Activated T-helper 2 cell treated with anti-CD3 and anti-CD28 coated beads, Interferon-gamma antibody, Interleukin-2, Interleukin-4, amounts not matched to agents 10 μg/mL and 5 μg/mL and 100 μg/mL, durations not matched to agents 14 hours and 24 hours and 36 hours (primary cell): ENCODE data around the gene REV3L. TPM values are rescaled to one million over a fixed set of nuclear protein-coding genes. Genes with fewer than 3 reads are reported as not detected.

Experiments used
- DNase-seq: peaks from one replicate; pipeline ENCODE4 v3.0.0; 2021; ENCODE audit warnings: low spot score
- H3K27ac Mint-ChIP-seq: one replicate; pipeline ENCODE4 v1.8.0; 2021; ENCODE audit warnings: mixed read lengths
- H3K27me3 Mint-ChIP-seq: one replicate; pipeline ENCODE4 v1.8.0; 2021; ENCODE audit warnings: low read depth, mixed read lengths
- H3K36me3 Mint-ChIP-seq: one replicate; pipeline ENCODE4 v1.8.0; 2021; ENCODE audit warnings: low read depth, mixed read lengths
- H3K4me1 Mint-ChIP-seq: one replicate; pipeline ENCODE4 v1.8.0; 2021; ENCODE audit warnings: low read depth, mixed read lengths
- H3K4me3 Mint-ChIP-seq: one replicate; pipeline ENCODE4 v1.8.0; 2021; ENCODE audit warnings: low read depth, mild to moderate bottlenecking, moderate library complexity, mixed read lengths
- H3K9me3 Mint-ChIP-seq: one replicate; pipeline ENCODE4 v1.8.0; 2021; ENCODE audit warnings: mixed read lengths
- intact Hi-C: fragments of 100-400 bp; cut with micrococcal nuclease; formaldehyde crosslinking; loops from one replicate; pipeline ENCODE4 v1.15.1; 2023
- total RNA-seq: library from RNA; stranded (reverse); gene quantifications from 2 replicates; pipeline ENCODE4 v1.2.3, GENCODE V29; 2022

REV3L gene
- total RNA-seq, 1 donor from 2014 or later: 19.4 TPM

GRCh38 chr6:111409430-111409829, 73.6 kb downstream of the REV3L start:
- no peak for DNase-seq
- Mint-ChIP-seq H3K36me3 (peaks cover 47% of the 10 kb centered on the region), H3K4me3 (no peak overlapping the region), H3K4me1 (peaks cover 22% of the 10 kb centered on the region), H3K9me3 (no peaks in the 10 kb centered on the region), H3K27ac (no peak overlapping the region), H3K27me3 (no peaks in the 10 kb centered on the region)
- intact Hi-C loops: no loop called here

GRCh38 chr6:111407686-111408085, 75.3 kb downstream of the REV3L start:
- intact Hi-C loops: loop anchor here (2.0 kb wide), 1 partner anchor 41 kb away; no protein-coding TSS in a partner anchor
- Mint-ChIP-seq H3K9me3 (no peaks in the 10 kb centered on the region), H3K27ac (no peak overlapping the region), H3K36me3 (peaks cover 64% of the 10 kb centered on the region), H3K4me3 (no peak overlapping the region), H3K27me3 (no peaks in the 10 kb centered on the region), H3K4me1 (peaks cover 22% of the 10 kb centered on the region)
- DNase-seq: no peak

- DNase-seq: no peak
- peaks cover 14% of the 10 kb centered on the region for H3K4me1 Mint-ChIP-seq
- intact Hi-C loops: loop anchor here (2.0 kb wide), 1 partner anchor 39 kb away; no protein-coding TSS in a partner anchor
These were observed 76.8 kb downstream of the REV3L start for GRCh38 chr6:111406200-111406721.

GRCh38 chr6:111403388-111403787, 79.6 kb downstream of the REV3L start:
- Mint-ChIP-seq H3K4me1 (peaks cover 11% of the 10 kb centered on the region), H3K4me3 (no peak overlapping the region), H3K36me3 (peaks cover 66% of the 10 kb centered on the region)

More at GRCh38 chr6:111406200-111406721, 76.8 kb downstream of the REV3L start:
- Mint-ChIP-seq H3K9me3 (no peaks in the 10 kb centered on the region), H3K27ac (peak overlapping the region; percentile 71), H3K27me3 (no peaks in the 10 kb centered on the region), H3K4me3 (no peak overlapping the region), H3K36me3 (peaks cover 62% of the 10 kb centered on the region)

GRCh38 chr6:111399626-111400025, 83.4 kb downstream of the REV3L start:
- Mint-ChIP-seq H3K36me3 (peaks cover 65% of the 10 kb centered on the region), H3K4me1 (peaks cover 2% of the 10 kb centered on the region), H3K27ac (no peak overlapping the region), H3K4me3 (no peak overlapping the region), H3K27me3 (no peaks in the 10 kb centered on the region), H3K9me3 (no peaks in the 10 kb centered on the region)
- intact Hi-C loops: no loop called here
- DNase-seq: no peak

More at GRCh38 chr6:111403388-111403787, 79.6 kb downstream of the REV3L start:
- no peak for DNase-seq
- intact Hi-C loops: no loop called here
- no peaks in the 10 kb centered on the region for H3K9me3 Mint-ChIP-seq
- no peak overlapping the region for H3K27ac Mint-ChIP-seq
- no peaks in the 10 kb centered on the region for H3K27me3 Mint-ChIP-seq

GRCh38 chr6:111388681-111389080, 94.3 kb downstream of the REV3L start:
- H3K36me3 Mint-ChIP-seq: peaks cover 51% of the 10 kb centered on the region
- no peak overlapping the region for H3K27ac Mint-ChIP-seq
- no peak for DNase-seq
- no peak overlapping the region for H3K4me3 Mint-ChIP-seq
- no peaks in the 10 kb centered on the region for H3K9me3 Mint-ChIP-seq
- H3K27me3 Mint-ChIP-seq: no peaks in the 10 kb centered on the region
- no peaks in the 10 kb centered on the region for H3K4me1 Mint-ChIP-seq
- intact Hi-C loops: no loop called here

- Mint-ChIP-seq H3K27me3 (no peaks in the 10 kb centered on the region), H3K36me3 (peaks cover 74% of the 10 kb centered on the region), H3K9me3 (no peaks in the 10 kb centered on the region), H3K27ac (no peak overlapping the region), H3K4me3 (no peak overlapping the region), H3K4me1 (peaks cover 20% of the 10 kb centered on the region)
- intact Hi-C loops: no loop called here
- no peak for DNase-seq
These were observed 100.3 kb downstream of the REV3L start for GRCh38 chr6:111382476-111383294.

GRCh38 chr6:111381728-111382127, 101.3 kb downstream of the REV3L start:
- DNase-seq: no peak
- H3K9me3 Mint-ChIP-seq: no peaks in the 10 kb centered on the region
- H3K36me3 Mint-ChIP-seq: peaks cover 71% of the 10 kb centered on the region
- intact Hi-C loops: no loop called here
- peaks cover 24% of the 10 kb centered on the region for H3K4me1 Mint-ChIP-seq
- H3K27ac Mint-ChIP-seq: no peak overlapping the region
- H3K27me3 Mint-ChIP-seq: no peaks in the 10 kb centered on the region
- no peak overlapping the region for H3K4me3 Mint-ChIP-seq

GRCh38 chr6:111381123-111381522, 101.9 kb downstream of the REV3L start:
- H3K27ac Mint-ChIP-seq: peak overlapping the region; percentile 4
- H3K4me3 Mint-ChIP-seq: no peak overlapping the region
- no peaks in the 10 kb centered on the region for H3K27me3 Mint-ChIP-seq
- peaks cover 28% of the 10 kb centered on the region for H3K4me1 Mint-ChIP-seq
- intact Hi-C loops: no loop called here
- H3K36me3 Mint-ChIP-seq: peaks cover 74% of the 10 kb centered on the region
- no peaks in the 10 kb centered on the region for H3K9me3 Mint-ChIP-seq
- DNase-seq: no peak

- H3K9me3 Mint-ChIP-seq: no peaks in the 10 kb centered on the region
- peaks cover 73% of the 10 kb centered on the region for H3K36me3 Mint-ChIP-seq
- intact Hi-C loops: loop anchor here (5.0 kb wide), 1 partner anchor 47 kb away; no protein-coding TSS in a partner anchor
These were observed 103.2 kb downstream of the REV3L start for GRCh38 chr6:111379831-111380230.

GRCh38 chr6:111379302-111379701, 103.7 kb downstream of the REV3L start:
- intact Hi-C loops: loop anchor here (5.0 kb wide), 1 partner anchor 48 kb away; no protein-coding TSS in a partner anchor
- DNase-seq: no peak
- Mint-ChIP-seq H3K27ac (peak overlapping the region; percentile 19), H3K4me3 (no peak overlapping the region), H3K36me3 (peaks cover 73% of the 10 kb centered on the region), H3K4me1 (peaks cover 32% of the 10 kb centered on the region), H3K27me3 (no peaks in the 10 kb centered on the region), H3K9me3 (no peaks in the 10 kb centered on the region)

More at GRCh38 chr6:111379831-111380230, 103.2 kb downstream of the REV3L start:
- Mint-ChIP-seq H3K4me3 (no peak overlapping the region), H3K27ac (no peak overlapping the region), H3K4me1 (peaks cover 32% of the 10 kb centered on the region), H3K27me3 (no peaks in the 10 kb centered on the region)
- DNase-seq: no peak

- no peaks in the 10 kb centered on the region for H3K9me3 Mint-ChIP-seq
- peaks cover 32% of the 10 kb centered on the region for H3K4me1 Mint-ChIP-seq
- no peak for DNase-seq
- no peak overlapping the region for H3K4me3 Mint-ChIP-seq
- no peaks in the 10 kb centered on the region for H3K27me3 Mint-ChIP-seq
- H3K36me3 Mint-ChIP-seq: peaks cover 74% of the 10 kb centered on the region
- intact Hi-C loops: loop anchor here (5.0 kb wide), 1 partner anchor 50 kb away; no protein-coding TSS in a partner anchor
- H3K27ac Mint-ChIP-seq: no peak overlapping the region
These were observed 105.4 kb downstream of the REV3L start for GRCh38 chr6:111377558-111378120.
